DMS153 (cell line): Measurements from ENCODE around the gene COBLL1.

Experiments used
- DNase-seq: peaks from one replicate; lab custom pipeline; 2025; lab: John Stamatoyannopoulos, UW

The COBLL1 gene

GRCh38 chr2:164675687-164676086, 165.9 kb downstream of the COBLL1 start:
- DNase-seq = no peak

- no peak for DNase-seq
Observed at GRCh38 chr2:164675027-164675426, 166.6 kb downstream of the COBLL1 start.

GRCh38 chr2:164671664-164672396, 169.8 kb downstream of the COBLL1 start:
- DNase-seq = no peak

GRCh38 chr2:164669291-164669690, 172.3 kb downstream of the COBLL1 start:
- DNase-seq = no peak

GRCh38 chr2:164667566-164667965, 174.1 kb downstream of the COBLL1 start:
- no peak for DNase-seq

GRCh38 chr2:164664070-164664469, 177.6 kb downstream of the COBLL1 start:
- no peak for DNase-seq

- no peak for DNase-seq
Observed at GRCh38 chr2:164662868-164663631, 178.6 kb downstream of the COBLL1 start.

GRCh38 chr2:164662066-164662465, 179.6 kb downstream of the COBLL1 start:
- DNase-seq = no peak

- no peak for DNase-seq
Observed at GRCh38 chr2:164661349-164661748, 180.3 kb downstream of the COBLL1 start.

- DNase-seq = no peak
Observed at GRCh38 chr2:164657129-164657528, 184.5 kb downstream of the COBLL1 start.

GRCh38 chr2:164655750-164656149, 185.9 kb downstream of the COBLL1 start:
- no peak for DNase-seq

- DNase-seq = no peak
Observed at GRCh38 chr2:164655336-164655735, 186.3 kb downstream of the COBLL1 start.

GRCh38 chr2:164651361-164651760, 190.3 kb downstream of the COBLL1 start:
- no peak for DNase-seq

- no peak for DNase-seq
Observed at GRCh38 chr2:164644036-164644700, 197.5 kb downstream of the COBLL1 start.

GRCh38 chr2:164642946-164643555, 198.6 kb downstream of the COBLL1 start:
- DNase-seq = no peak

- no peak for DNase-seq
Observed at GRCh38 chr2:164642268-164642667, 199.4 kb downstream of the COBLL1 start.
